Gastroesophageal sphincter (tissue), 3 donors: Measurements from ENCODE around the gene SLC39A5.

Experiments used
- POLR2A ChIP-seq, 2 donors: fragments of 450-650 bp; IDR thresholded peaks; one replicate each; pipeline ENCODE4 v1.6.1; 2017; ENCODE audit warnings: antibody characterized with exemption in 2 of 2, mild to moderate bottlenecking in 2 of 2, moderate library complexity in 1 of 2
- POLR2AphosphoS5 ChIP-seq: sonication (generic); formaldehyde crosslinking; IDR thresholded peaks from one replicate; pipeline ENCODE4 v1.6.1; 2017; ENCODE audit warnings: antibody characterized with exemption
- TF ChIP-seq, protein P1 (sequence below), 4 experiments: fragments of 200-600 bp in 2 of 4; fragments of 450-650 bp in 2 of 4; sonication (generic) in 1 of 4; IDR thresholded peaks; one replicate each; pipeline ENCODE4 v1.5.1; 2017 to 2019; ENCODE audit warnings: antibody characterized with exemption in 4 of 4, mild to moderate bottlenecking in 2 of 4, moderate library complexity in 2 of 4

DNA sequence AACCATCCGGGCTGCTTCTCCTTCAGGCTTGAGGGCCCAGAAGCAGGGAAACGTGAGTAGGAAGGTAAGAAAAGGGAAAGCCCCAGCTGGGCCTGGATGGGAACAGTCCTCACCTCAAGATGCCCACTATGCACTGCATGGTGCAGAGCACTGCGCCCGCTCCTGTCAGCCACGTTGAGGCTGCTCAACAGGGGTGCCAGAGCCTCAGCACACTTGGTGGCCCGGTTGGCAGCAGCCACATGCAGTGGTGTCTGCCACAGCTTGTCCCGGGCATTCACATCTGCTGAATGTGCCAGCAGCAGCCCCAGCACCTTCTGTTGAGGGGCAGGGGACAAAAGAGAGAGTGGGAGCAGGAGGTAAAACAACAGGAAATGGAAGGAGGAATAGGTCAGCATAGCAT lies 25.8 kb downstream of the SLC39A5 start:
- TF ChIP-seq, protein P1, sequence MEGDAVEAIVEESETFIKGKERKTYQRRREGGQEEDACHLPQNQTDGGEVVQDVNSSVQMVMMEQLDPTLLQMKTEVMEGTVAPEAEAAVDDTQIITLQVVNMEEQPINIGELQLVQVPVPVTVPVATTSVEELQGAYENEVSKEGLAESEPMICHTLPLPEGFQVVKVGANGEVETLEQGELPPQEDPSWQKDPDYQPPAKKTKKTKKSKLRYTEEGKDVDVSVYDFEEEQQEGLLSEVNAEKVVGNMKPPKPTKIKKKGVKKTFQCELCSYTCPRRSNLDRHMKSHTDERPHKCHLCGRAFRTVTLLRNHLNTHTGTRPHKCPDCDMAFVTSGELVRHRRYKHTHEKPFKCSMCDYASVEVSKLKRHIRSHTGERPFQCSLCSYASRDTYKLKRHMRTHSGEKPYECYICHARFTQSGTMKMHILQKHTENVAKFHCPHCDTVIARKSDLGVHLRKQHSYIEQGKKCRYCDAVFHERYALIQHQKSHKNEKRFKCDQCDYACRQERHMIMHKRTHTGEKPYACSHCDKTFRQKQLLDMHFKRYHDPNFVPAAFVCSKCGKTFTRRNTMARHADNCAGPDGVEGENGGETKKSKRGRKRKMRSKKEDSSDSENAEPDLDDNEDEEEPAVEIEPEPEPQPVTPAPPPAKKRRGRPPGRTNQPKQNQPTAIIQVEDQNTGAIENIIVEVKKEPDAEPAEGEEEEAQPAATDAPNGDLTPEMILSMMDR (IDR thresholded peaks at IDR 0.05) = no peak
- no peak for TF ChIP-seq POLR2A (IDR thresholded peaks at IDR 0.05)
- TF ChIP-seq POLR2AphosphoS5 = no peak
